ENCODE results near the gene ZNF143. TPM values are rescaled to one million over a fixed set of nuclear protein-coding genes. Genes with fewer than 3 reads are reported as not detected.
A peak's percentile ranks its signal among the peaks of the same experiment; 100 is the strongest.

ZNF143 gene
- total and polyA plus RNA-seq, 5 donors, result 13.9 to 30.6 (median 24.7) TPM

DNA sequence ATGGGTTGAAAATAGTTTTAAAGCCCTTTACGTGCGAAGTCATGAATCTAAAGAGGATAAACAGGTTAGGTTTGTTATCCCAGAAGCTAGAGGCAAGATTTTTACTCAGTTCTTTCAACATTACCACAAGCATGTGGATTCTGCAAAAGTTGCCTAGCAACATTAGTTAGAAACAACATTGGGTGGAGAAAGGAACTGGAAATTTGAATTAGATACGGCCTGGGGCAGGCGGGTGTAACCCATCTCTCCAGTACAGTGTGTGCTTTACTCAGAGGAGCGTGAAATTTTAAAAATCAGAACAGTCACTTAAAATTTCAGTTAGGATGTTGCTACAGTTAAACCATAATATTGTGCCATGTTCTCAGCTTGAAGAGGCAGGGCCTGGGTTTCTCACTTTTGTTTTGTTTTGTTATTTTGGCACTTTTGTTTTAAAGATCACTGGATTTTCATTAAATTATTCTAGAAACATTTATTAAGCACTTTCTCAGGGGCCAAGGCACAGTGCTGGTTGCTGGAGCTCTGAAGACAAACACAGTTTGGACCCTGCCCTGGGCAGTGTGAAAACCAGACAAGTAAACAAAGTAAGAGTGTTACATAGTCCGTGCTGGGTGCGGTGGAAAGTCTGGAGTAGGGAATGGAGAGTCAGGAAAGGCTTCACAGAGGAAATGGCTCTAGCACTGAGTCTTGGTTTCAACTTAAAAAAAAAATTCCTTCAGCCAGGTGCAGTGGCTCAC lies 108.2 kb downstream of the ZNF143 start:
- H3K4me3 ChIP-seq (ENCODE audit: low read length), result no peak overlapping the region
- no peaks in the 10 kb centered on the region for H3K9me3 ChIP-seq (ENCODE audit: control insufficient read depth, low read length)
- H3K4me1 ChIP-seq (ENCODE audit: control insufficient read depth, insufficient read depth, low read length), result peaks cover 9% of the 10 kb centered on the region
- intact Hi-C loops (cut with DNase I), result no loop called here
- no peaks in the 10 kb centered on the region for H3K27me3 ChIP-seq (ENCODE audit: control insufficient read depth, insufficient read depth)
- DNase-seq (peak; percentile 67 to 85 (median 71)), ATAC-seq (peak; percentile 58 to 62)
- peak overlapping the region; percentile 96 for H3K27ac ChIP-seq (ENCODE audit: low read length)
- WGBS, result 12% methylated on average over 7 of the region's 7 CpGs

DNA sequence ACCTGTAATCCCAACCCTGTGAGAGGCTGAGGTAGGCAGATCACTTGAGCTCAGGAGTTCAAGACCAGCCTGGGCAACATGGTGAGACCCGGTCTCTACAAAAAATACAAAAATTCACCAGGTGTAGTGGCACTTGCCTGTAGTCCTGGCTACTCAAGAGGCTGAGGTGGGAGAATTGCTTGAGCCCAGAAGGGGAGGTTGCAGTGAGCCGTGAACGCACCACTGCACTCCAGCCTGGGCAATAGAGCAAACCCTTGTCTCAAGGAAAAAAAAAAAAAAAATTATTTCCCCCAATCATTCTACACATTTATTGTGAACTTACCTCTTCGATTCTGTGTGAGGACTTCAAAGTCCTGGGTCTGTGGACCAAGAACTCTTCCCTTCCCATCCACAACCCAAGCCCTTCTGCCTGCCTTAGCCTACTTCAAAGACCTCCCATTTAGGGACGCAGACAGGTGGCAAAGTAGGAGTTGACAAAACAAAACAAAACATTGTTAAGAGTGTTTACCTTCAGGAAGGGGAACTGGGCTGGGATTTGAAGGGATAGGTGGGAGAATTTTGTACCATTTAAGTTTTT lies 108.9 kb downstream of the ZNF143 start:
- peaks cover 9% of the 10 kb centered on the region for H3K4me1 ChIP-seq (ENCODE audit: control insufficient read depth, insufficient read depth, low read length)

DNA sequence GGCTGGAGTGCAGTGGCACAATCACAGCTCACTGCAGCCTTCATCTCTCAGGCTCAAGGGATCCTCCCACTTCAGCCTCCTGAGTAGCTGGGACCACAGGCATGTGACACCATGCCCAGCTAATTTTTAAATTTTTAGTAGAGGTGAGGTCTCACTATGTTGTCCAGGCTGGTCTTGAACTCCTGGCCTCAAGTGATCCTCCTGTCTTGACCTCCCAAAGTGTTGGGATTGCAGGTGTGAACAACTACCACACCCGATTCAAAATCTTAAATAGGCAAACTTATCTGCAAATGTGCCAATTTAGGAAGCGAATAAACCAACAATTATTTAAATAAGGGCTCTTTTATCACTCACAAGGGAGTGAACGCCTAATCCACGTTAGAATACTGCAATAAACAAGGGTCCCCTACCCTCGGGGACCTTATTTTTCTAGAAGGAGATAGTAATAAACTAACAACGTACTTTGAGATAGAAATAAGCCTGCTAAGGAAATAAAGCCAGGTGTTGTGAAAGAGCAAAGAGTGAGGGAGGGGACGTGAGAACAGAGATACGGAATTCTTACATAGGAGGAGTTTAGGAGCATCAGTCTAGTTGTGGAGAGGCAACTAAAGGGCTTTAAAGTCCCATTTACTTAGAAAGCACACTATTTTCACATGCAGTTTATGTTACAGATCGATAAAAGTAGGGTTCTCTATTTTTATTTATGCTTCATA lies 109.7 kb downstream of the ZNF143 start:
- no peaks in the 10 kb centered on the region for H3K27me3 ChIP-seq (ENCODE audit: control insufficient read depth, insufficient read depth)
- peaks cover 6% of the 10 kb centered on the region for H3K4me1 ChIP-seq (ENCODE audit: control insufficient read depth, insufficient read depth, low read length)
- no peak for DNase-seq
- WGBS, result 86% methylated on average over 9 of the region's 9 CpGs
- ATAC-seq, result no peak
- intact Hi-C loops (cut with DNase I), result loop anchor here in 1 of 4 donors (10.0 kb wide), 1 partner anchor 46 kb away; no protein-coding TSS in a partner anchor
- H3K4me3 ChIP-seq (ENCODE audit: low read length), result no peak overlapping the region
- H3K27ac ChIP-seq (ENCODE audit: low read length), result no peak overlapping the region
- H3K9me3 ChIP-seq (ENCODE audit: control insufficient read depth, low read length), result no peaks in the 10 kb centered on the region

More for the DNA sequence above, 108.9 kb downstream of the ZNF143 start:
- H3K27me3 ChIP-seq (ENCODE audit: control insufficient read depth, insufficient read depth), result no peaks in the 10 kb centered on the region
- no peaks in the 10 kb centered on the region for H3K9me3 ChIP-seq (ENCODE audit: control insufficient read depth, low read length)
- ATAC-seq (no peak), DNase-seq (no peak)
- no peak overlapping the region for H3K4me3 ChIP-seq (ENCODE audit: low read length)
- WGBS, result 97% methylated on average over 5 of the region's 5 CpGs
- intact Hi-C loops (cut with DNase I), result loop anchor here in 1 of 4 donors (10.0 kb wide), 1 partner anchor 45 kb away; no protein-coding TSS in a partner anchor
- H3K27ac ChIP-seq (ENCODE audit: low read length), result peak overlapping the region; percentile 96

DNA sequence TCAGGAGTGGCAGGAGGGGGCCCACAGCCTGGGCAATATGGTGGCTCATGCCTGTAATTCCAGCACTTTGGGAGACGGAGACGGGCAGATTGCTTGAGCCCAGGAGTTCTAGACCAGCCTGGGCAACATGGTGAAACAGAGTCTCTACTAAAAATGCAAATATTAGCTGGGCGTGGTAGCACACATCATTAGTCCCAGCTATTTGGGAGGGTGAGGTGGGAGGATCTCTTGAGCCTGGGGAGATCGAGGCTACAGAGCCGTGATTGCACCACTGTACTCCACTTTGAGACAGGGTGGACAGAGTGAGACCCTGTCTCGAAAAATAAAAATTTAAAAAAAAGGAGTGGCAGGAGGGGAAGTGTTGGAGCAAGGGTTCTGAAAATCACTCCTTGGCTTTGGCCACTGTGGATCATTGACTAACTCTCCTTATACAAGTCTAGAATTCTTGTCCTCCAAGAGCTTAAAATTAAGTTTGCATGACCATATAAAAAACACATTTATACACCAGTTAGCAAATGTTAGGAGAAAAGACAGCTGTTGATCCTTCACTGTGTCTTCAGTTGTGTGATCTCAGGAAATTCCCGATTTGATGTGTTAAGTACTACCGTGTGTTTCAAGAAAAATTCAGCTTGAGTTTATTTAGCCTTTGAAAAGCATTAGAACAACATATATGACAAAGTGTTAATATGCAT lies 110.4 kb downstream of the ZNF143 start:
- H3K27me3 ChIP-seq (ENCODE audit: control insufficient read depth, insufficient read depth), result no peaks in the 10 kb centered on the region
- 92% methylated on average over 8 of the region's 8 CpGs for WGBS
- H3K4me1 ChIP-seq (ENCODE audit: control insufficient read depth, insufficient read depth, low read length), result peaks cover 5% of the 10 kb centered on the region
- ATAC-seq, result no peak
- H3K27ac ChIP-seq (ENCODE audit: low read length), result no peak overlapping the region
- no peaks in the 10 kb centered on the region for H3K9me3 ChIP-seq (ENCODE audit: control insufficient read depth, low read length)
- intact Hi-C loops (cut with DNase I), result loop anchor here in 1 of 4 donors (10.0 kb wide), 1 partner anchor 46 kb away; no protein-coding TSS in a partner anchor
- H3K4me3 ChIP-seq (ENCODE audit: low read length), result no peak overlapping the region
- DNase-seq, result no peak

DNA sequence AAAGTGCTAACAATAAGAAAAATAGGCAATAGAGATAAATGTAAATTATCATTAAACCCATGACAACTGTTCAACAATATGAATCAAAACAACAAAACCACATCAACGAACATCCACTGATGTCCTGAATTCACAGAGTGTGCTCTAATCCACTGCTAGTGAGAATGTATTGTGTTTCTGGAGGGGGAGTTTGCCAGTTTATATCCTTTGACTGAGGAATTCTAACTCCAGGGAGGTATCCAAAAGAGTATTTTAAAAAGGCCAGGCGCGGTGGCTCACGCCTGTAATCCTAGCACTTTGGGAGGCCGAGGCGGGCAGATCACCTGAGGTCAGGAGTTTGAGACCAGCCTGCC lies 110.9 kb downstream of the ZNF143 start:
- no peaks in the 10 kb centered on the region for H3K9me3 ChIP-seq (ENCODE audit: control insufficient read depth, low read length)
- no peak overlapping the region for H3K4me3 ChIP-seq (ENCODE audit: low read length)
- no peak for ATAC-seq
- H3K4me1 ChIP-seq (ENCODE audit: control insufficient read depth, insufficient read depth, low read length), result peaks cover 5% of the 10 kb centered on the region
- intact Hi-C loops (cut with DNase I), result loop anchor here in 1 of 4 donors (10.0 kb wide), 1 partner anchor 47 kb away; no protein-coding TSS in a partner anchor
- H3K27me3 ChIP-seq (ENCODE audit: control insufficient read depth, insufficient read depth), result no peaks in the 10 kb centered on the region
- 95% methylated on average over 6 of the region's 6 CpGs for WGBS
- H3K27ac ChIP-seq (ENCODE audit: low read length), result no peak overlapping the region
- DNase-seq, result no peak

DNA sequence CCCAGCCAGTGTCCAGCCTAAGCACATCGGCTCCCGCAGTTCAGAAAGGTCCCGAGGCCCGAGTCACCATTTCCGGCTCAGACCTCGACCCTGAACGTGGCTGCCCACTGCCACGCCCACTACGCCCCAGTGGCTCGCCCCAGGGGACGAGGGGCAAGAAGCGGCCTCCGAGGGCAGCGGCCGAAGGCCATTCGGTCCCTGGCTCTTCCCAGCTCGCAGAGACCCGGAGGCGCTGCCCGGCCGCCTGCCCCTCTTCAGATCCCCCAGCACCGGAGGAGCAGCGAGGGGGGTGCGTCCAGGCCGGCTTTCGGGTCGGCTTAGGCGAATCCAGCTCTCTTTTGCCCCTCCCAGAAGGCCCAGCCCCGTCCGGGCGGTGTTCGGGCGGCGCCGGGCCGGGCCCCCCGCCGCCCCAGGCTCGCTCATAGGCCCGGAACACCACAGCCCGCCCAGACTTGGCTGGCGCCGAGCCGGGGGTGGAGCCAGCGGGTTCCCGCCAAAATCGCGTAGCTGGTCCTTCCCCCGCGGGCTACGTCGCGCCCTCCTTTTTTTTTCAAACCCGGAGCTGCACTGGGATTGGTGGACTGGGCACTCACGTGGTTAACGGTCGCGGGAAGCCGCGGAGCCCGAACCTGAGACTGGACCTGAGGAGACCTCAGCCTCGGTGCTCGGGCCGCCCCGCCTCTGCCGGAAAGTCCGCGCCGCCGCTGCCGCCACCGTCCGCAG lies 112.4 kb downstream of the ZNF143 start, which contains the start of gene WEE1:
Gene WEE1, plus strand, starts transcription at position 619 of the 723 bp plus-strand sequence. CDS start 264 bp downstream, outside the sequence.
- ATAC-seq, result peak; percentile 96 to 97
- DNase-seq, result peak; percentile 98 to 100 (median 99)
- Histone ChIP-seq H3K4me1 (ENCODE audit: control insufficient read depth, insufficient read depth, low read length) (peaks cover 5% of the 10 kb centered on the region), H3K27me3 (ENCODE audit: control insufficient read depth, insufficient read depth) (no peaks in the 10 kb centered on the region), H3K9me3 (ENCODE audit: control insufficient read depth, low read length) (no peaks in the 10 kb centered on the region), H3K27ac (ENCODE audit: low read length) (peak within 1 kb of the TSS; percentile 96), H3K4me3 (ENCODE audit: low read length) (peak within 1 kb of the TSS; percentile 86)
- intact Hi-C loops (cut with DNase I), result loop anchor here in 1 of 4 donors (10.0 kb wide), 1 partner anchor 48 kb away; no protein-coding TSS in a partner anchor
- under 1% methylated on average over 73 of the region's 73 CpGs for WGBS

DNA sequence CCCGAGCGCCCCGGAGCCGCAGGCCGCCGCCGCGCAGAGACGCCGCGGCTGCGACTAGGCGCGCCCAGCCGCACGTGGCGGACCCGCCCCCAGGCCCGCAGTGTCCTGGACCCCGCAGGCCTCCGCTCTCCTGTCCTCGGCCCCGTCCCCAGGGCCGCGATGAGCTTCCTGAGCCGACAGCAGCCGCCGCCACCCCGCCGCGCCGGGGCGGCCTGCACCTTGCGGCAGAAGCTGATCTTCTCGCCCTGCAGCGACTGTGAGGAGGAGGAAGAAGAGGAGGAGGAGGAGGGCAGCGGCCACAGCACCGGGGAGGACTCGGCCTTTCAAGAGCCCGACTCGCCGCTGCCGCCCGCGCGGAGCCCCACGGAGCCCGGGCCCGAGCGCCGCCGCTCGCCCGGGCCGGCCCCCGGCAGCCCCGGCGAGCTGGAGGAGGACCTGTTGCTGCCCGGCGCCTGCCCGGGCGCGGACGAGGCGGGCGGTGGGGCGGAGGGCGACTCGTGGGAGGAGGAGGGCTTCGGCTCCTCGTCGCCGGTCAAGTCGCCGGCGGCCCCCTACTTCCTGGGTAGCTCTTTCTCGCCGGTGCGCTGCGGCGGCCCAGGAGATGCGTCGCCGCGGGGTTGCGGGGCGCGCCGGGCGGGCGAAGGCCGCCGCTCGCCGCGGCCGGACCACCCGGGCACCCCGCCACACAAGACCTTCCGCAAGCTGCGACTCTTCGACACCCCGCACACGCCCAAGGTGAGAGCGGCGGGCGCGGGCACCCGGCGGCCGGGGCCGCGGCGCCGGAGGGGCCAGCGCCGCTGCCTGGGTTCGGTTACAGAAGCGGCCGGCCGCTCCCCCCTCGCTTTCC lies 113.2 kb downstream of the ZNF143 start:
- intact Hi-C loops (cut with DNase I), result loop anchor here in 1 of 4 donors (10.0 kb wide), 1 partner anchor 49 kb away; no protein-coding TSS in a partner anchor
- peak; percentile 33 to 73 (median 68) for DNase-seq
- peak overlapping the region; percentile 86 for H3K4me3 ChIP-seq (ENCODE audit: low read length)
- WGBS, result under 1% methylated on average over 122 of the region's 122 CpGs
- H3K4me1 ChIP-seq (ENCODE audit: control insufficient read depth, insufficient read depth, low read length), result peaks cover 5% of the 10 kb centered on the region
- no peaks in the 10 kb centered on the region for H3K27me3 ChIP-seq (ENCODE audit: control insufficient read depth, insufficient read depth)
- ATAC-seq, result no peak
- H3K9me3 ChIP-seq (ENCODE audit: control insufficient read depth, low read length), result no peaks in the 10 kb centered on the region
- peak overlapping the region; percentile 89 for H3K27ac ChIP-seq (ENCODE audit: low read length)

DNA sequence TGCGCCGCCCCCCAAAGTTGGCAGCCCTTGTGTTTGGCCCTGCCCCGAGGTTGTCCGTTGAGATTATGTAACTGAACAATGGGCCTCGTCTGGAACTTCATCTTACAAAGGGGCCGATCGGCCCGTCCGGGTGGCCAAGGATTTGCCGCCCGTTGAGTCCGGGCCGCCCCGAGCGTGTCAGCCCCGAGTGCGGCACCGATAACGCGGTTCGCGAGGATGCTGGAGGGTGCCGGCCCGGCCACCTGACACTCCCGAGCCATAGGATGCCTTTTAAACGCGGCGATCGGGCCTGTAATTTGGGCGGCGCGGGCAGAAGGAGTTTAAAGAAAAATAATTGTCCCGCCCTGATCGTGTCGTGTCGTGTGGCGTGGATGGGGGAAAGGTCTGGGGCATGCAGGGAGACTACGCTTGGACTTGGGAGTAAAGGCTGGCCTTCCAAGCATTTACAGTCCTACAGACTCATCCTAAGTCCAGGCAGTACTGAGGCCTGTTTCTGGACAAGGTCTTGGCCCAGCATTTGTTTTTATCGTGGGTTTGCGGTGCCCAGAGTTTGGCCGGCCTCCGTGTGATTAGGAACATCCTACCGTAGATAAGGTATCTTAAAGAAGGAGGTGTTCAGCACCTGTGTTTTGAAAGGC lies 113.9 kb downstream of the ZNF143 start:
- no peaks in the 10 kb centered on the region for H3K27me3 ChIP-seq (ENCODE audit: control insufficient read depth, insufficient read depth)
- H3K9me3 ChIP-seq (ENCODE audit: control insufficient read depth, low read length), result no peaks in the 10 kb centered on the region
- H3K4me3 ChIP-seq (ENCODE audit: low read length), result peak overlapping the region; percentile 86
- peak overlapping the region; percentile 89 for H3K27ac ChIP-seq (ENCODE audit: low read length)
- intact Hi-C loops (cut with DNase I), result loop anchor here in 1 of 4 donors (10.0 kb wide), 1 partner anchor 50 kb away; no protein-coding TSS in a partner anchor
- peak; percentile 44 to 81 (median 78) for DNase-seq
- under 1% methylated on average over 43 of the region's 43 CpGs for WGBS
- H3K4me1 ChIP-seq (ENCODE audit: control insufficient read depth, insufficient read depth, low read length), result peaks cover 4% of the 10 kb centered on the region
- ATAC-seq, result peak in 1 of 2 donors; percentile 0
